GM12801 (cell line): Measurements from ENCODE around the gene IL25.

Source experiments
- CTCF ChIP-seq: IDR thresholded peaks from one replicate; pipeline ENCODE4 v1.5.1; 2011; ENCODE audit warnings: control low read depth; ENCODE audit not compliant: insufficient read length; ENCODE audit errors: extremely low read depth

Gene IL25

GRCh38 chr14:23402296-23403138 lies 29.9 kb downstream of the IL25 start:
- TF ChIP-seq CTCF, result no peak

- no peak for TF ChIP-seq CTCF
Measured at GRCh38 chr14:23403139-23403438, 30.5 kb downstream of the IL25 start.

GRCh38 chr14:23403908-23404307 lies 31.3 kb downstream of the IL25 start:
- no peak for TF ChIP-seq CTCF

GRCh38 chr14:23404331-23404900 lies 31.8 kb downstream of the IL25 start:
- no peak for TF ChIP-seq CTCF

GRCh38 chr14:23405096-23405495 lies 32.5 kb downstream of the IL25 start:
- no peak for TF ChIP-seq CTCF

- TF ChIP-seq CTCF, result no peak
Measured at GRCh38 chr14:23405516-23406025, 33.0 kb downstream of the IL25 start.

GRCh38 chr14:23406244-23406643 lies 33.6 kb downstream of the IL25 start:
- no peak for TF ChIP-seq CTCF
